Fibroblast of skin of right biceps (primary cell): Measurements from ENCODE around the gene HOGA1.
A peak's percentile ranks its signal among the peaks of the same experiment; 100 is the strongest.
"Not testable (repeated sequence)": the region's sequence is repeated elsewhere in the genome, so short reads cannot be mapped to it uniquely, and the experiment has no call there.

Source experiments
- DNase-seq: peaks from one replicate; pipeline ENCODE4 v3.0.0-alpha.2; 2013

The HOGA1 gene

DNA sequence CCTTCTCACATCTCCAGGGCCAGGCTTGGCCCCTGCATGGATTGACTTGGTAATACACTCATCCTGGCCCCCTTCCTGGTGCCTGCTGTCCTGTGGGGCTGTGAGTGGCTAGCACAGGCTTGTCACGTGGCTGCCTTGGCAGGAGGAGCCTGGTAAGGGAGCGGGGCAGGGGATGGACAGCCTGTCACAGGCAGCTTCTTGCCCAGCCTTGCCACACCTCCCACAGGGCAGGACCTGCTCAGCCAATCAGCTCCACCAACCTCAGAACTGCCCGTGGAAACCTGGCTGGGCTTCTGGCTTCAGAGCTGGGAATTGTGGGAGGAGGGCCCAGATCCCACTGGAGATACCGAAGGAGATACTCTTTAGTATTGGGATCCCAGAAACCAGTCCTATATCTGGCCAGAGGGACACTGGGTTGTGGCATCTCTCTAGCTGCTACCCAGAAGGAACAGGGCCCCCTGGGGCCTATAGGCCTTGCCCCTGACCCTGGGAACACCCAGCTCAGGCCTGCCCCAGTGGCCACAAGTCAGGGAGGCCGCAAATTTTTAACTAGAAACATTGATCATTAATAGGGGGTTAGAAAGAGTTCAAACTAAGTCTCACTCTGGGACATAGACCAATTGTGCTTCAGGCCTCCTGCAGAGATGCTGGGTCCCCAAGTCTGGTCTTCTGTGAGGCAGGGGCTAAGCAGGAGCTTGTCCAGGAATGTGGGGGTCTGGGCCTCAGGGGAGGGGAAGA is at the start of gene HOGA1:
HOGA1 (plus strand) TSS at position 330 of the 738 bp plus-strand sequence; CDS start at position 645, 315 bp downstream.
- DNase-seq = peak; percentile 67

DNA sequence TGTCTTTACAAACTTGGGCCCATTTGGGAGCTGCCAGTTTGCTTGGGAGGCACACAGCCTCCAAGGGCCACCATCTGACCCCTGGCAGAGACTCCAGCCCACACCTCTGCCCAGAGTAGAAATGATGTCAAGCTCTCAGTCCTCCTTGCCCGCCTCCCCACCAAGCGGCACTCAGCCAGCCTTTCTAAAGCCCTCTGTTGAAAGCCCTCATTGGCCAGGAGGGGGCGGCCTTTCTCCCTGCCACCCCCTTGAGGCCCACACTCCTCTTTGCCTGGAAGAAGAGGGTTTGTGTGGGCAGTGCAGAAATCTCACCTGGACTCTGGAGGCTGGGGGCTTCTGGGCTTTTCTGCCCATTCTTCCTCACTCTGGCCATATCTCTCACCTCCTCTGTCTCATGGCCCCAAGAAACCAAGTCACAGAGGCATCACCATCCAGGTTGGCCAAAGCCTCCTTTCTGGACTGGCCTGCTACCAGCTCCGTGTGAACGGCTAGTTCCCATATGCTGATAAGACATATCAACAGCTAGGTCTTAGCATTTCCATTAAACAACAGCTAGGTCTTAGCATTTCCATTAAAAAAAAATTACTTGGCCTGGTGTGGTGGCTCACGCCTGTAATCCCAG is 49.3 kb upstream of the HOGA1 start:
- peak; percentile 34 for DNase-seq

DNA sequence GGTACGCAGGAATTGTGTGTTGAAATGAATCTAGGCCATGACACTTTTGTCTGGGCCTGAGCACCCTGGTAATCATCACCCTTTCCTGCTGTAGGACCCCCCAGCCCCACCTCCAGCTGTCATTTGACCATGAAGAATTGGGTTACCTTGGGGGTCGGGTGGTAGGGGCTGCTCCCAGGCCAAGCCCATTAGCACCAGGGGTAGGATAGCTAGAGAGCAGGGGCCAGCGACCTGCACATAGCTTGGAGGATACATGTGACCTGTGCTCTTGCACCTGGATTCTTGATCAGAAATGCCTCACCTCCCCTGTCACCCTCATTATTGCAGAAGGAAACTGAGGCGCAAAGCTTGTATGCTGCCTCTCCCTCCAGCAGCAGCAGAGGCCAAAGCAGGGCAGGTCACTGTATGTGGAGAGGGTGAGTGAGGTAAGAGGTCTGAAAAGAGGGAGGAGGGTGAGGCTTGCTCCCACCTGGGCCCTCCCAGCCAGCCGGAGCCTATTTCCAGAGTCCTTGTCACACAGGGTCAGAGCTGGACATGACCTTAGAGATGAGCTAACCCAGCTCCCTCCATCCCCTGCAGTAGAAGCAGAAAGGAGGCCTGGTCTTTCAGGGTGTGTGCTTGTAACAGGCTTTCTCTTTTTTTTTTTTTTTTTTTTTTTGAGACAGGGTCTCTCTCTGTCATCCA is 46.9 kb upstream of the HOGA1 start:
- DNase-seq = no peak

DNA sequence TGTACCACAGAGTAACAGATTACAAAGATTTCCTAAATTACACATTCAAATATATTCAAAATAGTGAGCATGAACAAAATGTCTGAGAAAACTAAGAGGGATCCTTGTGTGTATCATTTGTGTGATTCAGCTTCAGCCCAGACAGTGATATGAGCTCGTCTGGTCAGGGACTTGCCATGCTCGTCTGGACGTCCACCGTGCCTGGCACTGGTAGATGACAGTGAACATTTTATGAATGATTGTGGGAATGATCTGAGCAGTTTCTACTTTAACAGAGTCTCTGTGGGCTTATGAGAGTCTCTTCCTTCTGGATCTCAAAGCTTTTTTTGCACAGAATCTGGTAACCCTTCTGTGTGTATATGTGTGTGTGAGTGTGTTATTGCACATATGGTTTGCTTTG is 45.8 kb upstream of the HOGA1 start:
- peak; percentile 47 for DNase-seq

DNA sequence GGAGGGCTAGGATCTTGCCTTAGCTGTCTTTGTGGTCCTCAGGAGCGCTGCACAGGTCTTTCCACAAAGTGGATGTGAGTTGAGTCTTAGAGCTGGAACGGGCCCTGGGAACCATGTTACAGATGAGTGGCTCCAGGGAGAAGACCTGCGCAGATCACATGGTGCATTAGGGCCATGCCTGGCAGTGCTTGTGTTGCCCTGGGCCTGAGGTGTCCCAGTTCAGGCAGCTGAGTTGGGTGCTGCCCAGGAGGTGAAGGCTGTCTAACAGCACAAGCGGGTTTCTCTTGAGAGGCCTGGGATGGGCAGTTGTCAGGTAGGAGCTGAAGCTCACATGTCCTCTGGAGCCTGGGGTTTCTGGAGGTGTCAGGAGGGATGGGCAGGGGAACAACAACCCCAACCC is 45.4 kb upstream of the HOGA1 start:
- no peak for DNase-seq

DNA sequence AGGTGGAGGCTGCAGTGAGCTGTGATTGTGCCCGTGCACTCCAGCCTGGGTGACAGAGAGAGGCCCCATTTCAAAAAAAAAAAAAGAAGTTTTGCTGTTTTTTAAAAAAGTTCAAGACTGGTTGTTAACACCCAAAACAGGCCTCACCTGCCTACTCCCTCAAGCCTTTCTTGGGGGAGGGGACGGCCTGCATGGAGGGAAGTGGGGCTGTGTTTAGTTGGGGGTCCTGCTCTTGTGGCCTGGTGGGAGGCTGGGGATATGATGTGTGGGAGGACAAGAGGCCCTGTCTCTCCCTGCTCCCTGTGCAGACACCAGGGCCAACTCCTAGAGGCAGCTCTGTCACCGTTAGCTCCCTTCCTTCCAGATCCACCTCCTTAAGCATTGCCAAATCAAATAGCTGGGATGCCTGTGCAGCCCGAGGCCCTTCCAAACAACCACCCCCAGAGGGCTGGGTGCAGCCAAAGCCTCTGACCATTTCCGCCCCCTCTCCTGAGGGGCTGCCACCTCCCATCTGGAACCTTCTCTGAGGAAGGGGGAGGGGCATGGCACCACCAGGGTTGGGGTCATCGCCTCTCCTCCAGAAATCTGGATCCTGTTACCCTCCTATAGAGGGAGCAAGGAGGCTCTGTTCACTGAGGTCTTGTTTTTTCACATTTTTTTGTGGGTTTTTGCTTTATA is 44.5 kb upstream of the HOGA1 start:
- peak; percentile 78 for DNase-seq

DNA sequence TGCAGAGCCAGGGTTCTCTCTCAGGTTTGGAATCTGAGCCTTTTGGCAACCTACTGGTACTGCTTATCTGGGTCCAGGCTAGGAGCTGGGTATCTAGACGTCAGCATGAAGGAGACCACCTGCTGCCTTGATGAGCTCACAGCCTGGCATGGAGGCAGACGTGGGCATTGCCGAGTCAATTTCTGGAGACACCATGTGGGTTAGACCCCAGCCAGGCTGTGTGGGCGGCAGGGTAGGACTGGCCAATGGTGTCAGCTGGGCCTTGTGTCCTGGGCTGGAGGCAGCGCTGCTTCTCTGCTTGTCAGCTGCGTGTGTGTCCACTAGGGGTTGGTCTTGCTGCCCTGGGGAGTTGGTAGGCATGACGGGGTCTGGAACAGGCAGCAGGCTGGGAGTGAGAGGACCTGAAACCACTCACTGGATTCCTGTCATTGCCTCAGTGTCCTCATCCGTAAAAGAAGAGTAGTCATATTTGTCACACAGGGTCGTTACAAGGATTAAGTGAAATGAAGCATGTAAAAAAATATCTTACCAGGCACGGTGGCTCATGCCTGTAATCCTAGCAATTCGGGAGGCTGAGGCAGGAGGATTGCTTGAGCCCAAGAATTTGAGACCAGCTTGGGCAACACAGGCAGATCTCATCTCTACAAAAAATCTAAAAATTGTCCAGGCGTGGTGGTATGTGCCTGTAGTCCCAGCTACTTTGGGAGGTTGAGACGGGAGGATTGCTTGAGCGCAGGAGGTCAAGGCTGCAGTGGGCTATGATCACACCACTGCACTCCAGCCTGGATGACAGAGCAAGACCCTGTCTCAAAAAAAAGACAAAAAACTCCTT is 43.3 kb upstream of the HOGA1 start:
- no peak for DNase-seq

DNA sequence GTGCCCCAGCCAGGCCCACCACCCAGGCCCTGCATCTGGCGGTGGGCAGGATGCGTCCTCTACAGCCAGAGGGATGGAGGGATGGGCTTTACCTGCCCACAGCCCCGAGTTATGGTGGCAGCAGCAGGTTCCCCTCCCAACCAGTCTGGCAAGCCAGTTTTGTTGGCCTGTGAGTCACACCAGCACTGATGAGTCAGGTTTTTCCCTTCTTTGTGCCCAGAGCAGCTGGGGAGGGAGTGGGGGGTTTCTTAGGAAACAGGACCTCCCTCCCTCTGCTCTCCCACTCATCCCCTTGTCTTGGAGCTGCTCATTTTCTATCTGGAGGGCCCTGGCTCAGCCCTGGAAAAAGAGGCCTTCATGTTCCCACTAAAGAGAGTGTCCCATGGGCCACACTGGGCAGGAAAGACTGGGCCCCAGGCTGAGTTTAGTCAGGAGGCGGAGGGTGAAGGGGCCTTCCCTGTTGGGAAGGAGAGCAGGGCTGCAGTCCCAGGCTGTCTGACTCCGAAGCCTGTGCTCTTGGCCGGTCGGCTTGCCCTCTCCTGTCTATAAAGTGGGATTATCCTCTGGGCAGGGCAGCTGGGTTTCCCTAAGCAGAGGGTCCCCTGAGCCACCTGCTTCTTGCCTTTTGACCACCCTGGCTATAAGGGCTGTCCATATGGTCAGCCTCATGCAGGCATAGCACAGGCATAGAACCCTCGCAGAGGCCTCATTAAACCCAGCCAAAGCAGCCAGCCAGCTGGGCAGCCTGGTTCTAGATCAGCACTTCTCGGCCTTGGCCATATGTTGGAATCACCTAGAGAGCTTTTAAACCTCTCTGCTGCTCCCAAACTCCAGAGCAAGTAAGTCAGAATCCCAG is 41.8 kb upstream of the HOGA1 start:
- DNase-seq = peak; percentile 95

DNA sequence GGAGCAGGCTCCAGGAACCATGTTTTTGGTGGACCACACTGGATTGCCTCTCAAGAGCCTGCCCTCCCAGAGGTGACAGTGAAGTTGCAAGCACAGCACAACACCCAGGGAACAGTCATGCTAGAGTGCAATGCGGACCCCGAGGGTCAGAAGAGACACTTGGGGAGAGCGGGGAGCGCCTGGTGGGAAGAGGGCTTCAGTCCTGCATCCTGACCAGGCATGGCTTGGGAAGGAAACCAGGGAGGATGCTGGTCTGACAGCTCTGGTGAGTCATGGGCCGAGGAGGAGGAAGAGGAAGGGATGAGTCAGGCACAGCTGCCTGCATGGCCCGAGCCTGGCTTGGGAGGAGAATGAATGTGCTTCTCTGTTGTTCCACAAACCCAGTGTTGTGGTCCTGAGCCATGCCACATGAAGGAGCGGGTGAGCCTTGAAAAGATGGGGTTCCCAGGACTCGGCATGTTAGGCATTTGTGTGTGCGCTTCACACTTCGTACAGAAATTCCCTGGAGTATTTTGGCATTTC is 41.1 kb upstream of the HOGA1 start:
- peak; percentile 97 for DNase-seq

DNA sequence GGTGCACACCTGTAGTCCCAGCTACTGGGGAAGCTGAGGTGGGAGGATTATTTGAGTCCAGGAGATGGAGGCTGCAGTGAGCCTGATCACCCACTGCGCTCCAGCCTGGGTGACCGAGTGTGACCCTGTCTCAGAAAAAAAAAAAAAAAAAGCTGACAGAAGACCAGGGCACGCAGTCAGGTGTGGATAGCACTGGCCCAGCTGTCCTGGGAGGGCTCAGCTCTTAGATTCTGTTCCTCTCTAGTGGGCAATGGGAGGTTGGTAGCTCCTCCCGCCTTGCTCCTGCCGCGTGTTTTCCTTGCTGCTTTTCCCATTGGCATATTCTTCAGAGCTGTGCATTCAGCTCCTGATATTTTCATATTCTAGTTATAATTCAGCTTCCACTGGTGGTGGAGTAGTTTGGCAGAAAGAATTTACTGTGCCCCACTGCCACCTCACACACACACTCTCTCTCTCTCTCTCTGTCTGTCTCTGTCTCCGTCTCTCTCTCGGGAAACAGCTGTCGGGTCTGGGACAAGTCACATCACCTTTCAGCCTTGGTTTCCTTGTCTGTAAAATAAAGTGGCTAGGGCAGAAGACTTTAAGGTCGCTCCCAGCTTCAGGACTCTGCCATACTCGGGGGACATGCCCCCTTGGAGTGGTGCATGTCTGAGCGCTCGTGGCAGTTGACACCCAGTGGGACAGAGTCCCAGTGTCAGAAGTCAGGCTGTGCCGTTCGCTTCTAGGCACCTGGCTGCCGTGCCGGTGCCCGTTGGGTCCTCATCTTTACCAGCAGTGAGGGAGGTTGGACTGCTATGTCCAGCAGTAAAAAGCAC is 37.5 kb upstream of the HOGA1 start:
- DNase-seq = no peak

DNA sequence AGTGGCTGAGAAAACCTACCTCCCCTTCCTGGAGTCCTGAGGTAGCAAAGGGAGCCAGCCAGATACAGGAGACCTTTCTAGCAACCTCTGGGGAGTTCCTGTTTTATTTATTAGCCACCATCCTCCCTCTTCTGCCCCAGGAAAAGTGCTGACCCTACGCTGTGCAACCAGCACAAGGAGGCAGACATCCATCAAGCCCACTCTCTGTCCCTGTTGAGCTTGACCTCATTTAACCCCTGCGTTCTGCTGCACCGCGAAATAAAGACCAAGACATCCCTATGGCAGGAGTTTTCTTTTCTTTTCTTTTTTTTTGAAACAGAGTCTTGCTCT is 37.0 kb upstream of the HOGA1 start:
- DNase-seq = no peak

DNA sequence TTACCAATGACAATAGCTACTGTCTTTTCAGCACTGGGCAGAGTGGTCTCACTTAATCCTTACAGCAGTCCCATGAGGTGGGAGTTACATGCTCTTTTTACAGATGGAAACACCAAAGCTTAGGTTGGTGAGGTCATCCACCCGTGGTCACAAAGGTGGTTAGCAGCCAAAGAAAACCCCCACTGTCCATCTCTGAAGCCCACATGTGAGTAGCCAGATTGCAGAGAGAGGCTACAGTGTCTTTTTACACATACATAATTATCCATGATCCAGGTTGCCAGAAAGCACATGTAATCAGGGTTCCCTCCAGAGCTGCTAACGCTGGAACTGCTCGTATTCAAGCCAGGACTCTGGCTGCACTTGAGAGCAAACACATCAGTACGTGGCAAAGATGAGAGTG is 36.2 kb upstream of the HOGA1 start:
- peak; percentile 20 for DNase-seq

DNA sequence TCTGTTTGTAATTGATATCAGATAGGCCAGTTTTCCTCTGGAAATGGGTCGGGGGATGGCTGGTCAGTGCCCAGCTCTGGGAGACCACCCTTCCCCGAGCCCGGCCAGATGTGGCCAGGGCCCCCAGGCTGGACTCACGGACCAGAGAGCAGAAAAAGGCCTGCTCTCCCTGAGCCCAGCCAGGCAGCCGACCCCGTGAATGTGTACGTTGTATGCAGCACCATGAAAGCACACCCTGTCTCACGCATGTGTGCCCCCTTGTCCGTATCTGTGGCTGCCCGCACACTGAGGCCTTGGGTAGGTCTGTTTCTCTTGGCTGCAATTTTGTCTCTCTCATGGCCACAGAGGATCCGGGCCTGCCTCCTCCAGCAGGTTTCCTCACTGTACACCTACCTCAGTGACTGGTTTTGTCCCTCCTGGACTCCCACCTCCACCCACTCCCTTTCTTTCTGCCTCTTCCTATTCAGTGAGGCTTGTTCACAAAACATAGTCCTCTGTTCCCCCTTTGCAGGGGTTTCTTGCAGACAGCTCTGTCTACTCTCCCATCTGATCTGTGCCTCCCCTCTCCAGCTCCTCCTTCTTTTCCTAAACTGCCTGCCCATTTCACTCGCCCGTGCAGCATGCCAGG is 35.2 kb upstream of the HOGA1 start:
- DNase-seq = no peak

DNA sequence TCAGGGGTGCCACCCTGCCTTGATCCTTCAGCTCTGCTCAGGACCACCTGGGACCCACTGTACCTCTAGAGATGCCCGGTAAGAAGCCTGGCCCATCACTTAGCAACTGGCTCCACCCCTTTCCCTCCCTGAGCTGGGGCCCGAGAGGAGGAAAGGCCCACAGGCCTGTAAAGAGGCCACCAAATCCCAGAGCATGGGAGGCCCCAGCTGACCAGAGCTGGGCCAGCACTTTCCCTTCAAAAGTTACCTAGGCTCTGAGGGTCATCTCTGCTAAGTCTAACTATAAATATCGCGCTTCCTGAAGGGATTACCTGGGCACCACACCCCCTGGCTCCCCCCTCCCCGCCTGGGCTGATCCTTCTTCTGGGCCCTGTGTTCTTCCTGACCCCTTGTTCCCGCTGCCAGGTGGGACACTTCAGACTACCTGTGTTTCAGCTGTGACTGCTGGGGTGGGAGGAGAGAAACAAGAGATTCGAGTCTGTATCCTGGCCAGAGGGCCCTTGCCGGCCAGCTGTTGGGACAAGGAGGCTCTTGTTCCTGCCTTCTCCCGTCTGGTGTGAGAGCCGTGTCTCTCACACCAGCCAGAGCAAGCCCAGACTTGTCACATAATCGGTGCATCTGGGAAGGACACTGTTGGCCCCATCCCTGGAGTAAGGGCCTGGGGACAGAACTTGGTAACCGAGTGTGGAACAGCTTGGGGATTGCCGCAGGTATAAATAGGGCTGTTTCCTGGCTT is 34.4 kb upstream of the HOGA1 start:
- no peak for DNase-seq

DNA sequence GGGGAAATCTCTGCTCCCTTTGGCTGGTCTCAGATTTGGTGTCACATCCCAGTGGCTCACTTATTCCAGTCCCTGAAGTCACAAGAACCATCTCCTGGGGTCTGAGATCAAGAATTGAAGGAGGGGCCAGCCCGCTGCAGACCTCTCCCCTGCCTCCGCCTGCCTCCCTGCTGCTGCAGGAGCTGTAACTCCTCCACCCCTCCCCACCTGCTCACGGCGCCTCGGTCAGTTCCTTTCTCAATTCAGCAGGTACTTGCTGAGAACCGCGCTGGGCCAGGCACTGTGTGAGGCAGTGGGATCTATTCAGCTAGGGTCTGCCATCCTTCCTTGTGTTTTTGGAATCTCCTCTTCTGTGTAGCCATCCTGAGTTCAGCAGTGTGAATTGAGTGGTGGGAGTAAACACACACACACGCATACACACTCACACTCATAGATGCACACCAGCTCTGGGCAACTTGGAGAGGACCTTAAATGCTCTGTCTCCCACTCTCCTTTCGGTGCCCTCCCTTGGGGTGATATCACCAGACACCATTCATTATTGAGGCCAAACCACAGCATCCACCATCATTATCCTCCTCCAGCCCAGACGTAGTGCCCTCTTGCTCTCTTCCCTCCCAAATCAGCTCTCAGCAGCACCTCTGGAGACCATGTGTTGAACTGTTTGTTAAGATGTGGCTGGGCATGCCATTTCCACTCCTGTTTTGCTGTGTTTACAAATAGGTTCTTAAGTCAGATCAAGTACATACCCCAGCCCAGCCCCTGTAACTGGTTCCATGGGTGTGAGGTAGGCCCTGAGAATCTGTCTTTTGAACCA is 33.6 kb upstream of the HOGA1 start:
- DNase-seq = no peak

DNA sequence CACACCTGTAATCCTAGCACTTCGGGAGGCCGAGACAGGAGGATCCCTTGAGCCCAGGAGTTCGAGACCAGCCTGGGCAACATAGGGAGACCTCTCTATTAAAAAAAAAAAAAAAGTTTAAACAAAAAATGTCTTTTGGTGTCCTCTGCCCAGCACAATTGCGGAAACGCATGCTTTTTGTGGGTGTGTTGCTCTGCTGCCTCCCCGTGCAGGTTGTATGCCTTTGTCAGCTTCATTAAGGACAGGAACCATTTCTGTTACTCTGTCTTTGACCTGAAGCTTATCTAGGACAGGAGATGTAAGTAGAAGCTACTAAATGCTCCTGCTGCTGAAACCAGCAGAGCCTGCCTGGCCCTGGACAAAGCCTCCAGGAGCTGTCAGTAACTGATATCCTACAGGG is 32.9 kb upstream of the HOGA1 start:
- no peak for DNase-seq

DNA sequence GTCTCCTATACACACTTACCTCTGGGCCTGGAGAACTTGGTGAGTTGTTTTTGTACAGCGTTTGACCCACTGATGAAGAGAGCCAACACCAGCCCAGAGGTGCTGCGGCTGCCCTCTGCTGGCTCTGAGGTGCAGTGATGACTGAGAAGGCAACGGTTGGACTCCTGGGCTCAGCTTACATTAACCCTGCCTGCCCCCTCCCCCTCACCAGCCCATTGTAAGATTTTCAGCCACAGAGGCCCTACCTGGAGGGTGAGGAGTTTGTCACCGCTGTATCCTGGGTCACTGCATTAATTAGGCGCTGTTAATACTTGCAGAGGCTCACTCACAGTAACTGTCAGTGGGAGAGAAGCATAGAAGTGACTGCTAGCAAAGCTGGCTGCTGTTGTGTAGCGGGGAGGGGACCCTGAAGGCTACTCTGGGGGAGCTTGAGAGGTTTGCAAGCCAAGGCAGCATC is 30.6 kb upstream of the HOGA1 start:
- DNase-seq = peak; percentile 71

DNA sequence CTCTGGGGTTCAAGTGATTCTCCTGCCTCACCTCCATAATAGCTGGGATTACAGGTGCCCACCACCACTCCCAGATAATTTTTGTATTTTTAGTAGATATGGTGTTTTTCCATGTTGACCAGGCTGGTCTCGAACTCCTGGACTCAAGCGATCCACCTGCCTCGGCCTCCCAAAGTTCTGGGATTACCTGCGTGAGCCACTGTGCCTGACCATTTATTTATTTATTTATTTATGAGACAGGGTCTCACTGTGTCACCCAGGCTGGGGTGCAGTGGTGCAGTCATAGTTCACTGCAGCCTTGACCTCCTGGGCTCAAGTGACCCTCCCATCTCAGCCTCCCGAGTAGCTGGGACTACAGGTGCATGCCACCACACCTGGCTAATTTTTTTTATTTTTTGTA is 29.9 kb upstream of the HOGA1 start:
- DNase-seq = not testable (repeated sequence)
